IMR-90 (cell line): ENCODE data around the gene FITM2. TPM values are rescaled to one million over a fixed set of nuclear protein-coding genes. Genes with fewer than 3 reads are reported as not detected.

ENCODE experiments used
- ATAC-seq: fragments of 200-7000 bp; cut with Tn5 transposase; 2 replicates; pipeline ENCODE4 v1.9.1; 2020; ENCODE audit warnings: low read depth, mild to moderate bottlenecking, moderate library complexity
- BruUV-seq: library from RNA; stranded (reverse); fragments of 400-500 nt; replicated peaks from 2 replicates; lab custom pipeline; 2021; lab: Mats Ljungman, UMichigan
- CTCF ChIA-PET: fragments of 300-600 bp; formaldehyde crosslinking; extraction: SDS; loops from one replicate; lab custom pipeline; 2021; ENCODE audit warnings: antibody characterized with exemption; lab: Yijun Ruan, JAX
- POLR2A ChIA-PET: fragments of 300-600 bp; sonication (Branson Sonifier 250); formaldehyde crosslinking; loops from one replicate; lab custom pipeline; 2022; ENCODE audit warnings: antibody characterized with exemption; ENCODE audit not compliant: unreplicated experiment; lab: Charles Lee
- DNase-seq: peaks from one replicate; pipeline ENCODE4 v3.0.0; 2013
- H2AFZ ChIP-seq: replicated peaks from 2 replicates; pipeline ENCODE3; 2013; ENCODE audit warnings: low read length, mild to moderate bottlenecking; ENCODE audit not compliant: poor library complexity
- H2AK5ac ChIP-seq: 2 replicates; pipeline ENCODE4 v1.6.1; 2013; ENCODE audit warnings: low read depth, low read length, inconsistent platforms
- H2AK9ac ChIP-seq: replicated peaks from 2 replicates; pipeline ENCODE3; 2013; ENCODE audit warnings: mild to moderate bottlenecking, low read depth, low read length, moderate library complexity; ENCODE audit not compliant: poor library complexity
- H2BK120ac ChIP-seq: 2 replicates; pipeline ENCODE4 v1.6.1; 2013; ENCODE audit warnings: low read depth, low read length, inconsistent platforms
- H2BK15ac ChIP-seq: 3 replicates; pipeline ENCODE4 v1.6.1; 2013; ENCODE audit warnings: low read depth, low read length, inconsistent platforms
- H2BK20ac ChIP-seq: 2 replicates; pipeline ENCODE4 v1.6.1; 2013; ENCODE audit warnings: low read depth, mild to moderate bottlenecking, inconsistent platforms, low read length, moderate library complexity
- H2BK5ac ChIP-seq: 2 replicates; pipeline ENCODE4 v1.6.1; 2013; ENCODE audit warnings: mild to moderate bottlenecking, low read depth, low read length, inconsistent platforms; ENCODE audit not compliant: poor library complexity, severe bottlenecking
- H3K14ac ChIP-seq: replicated peaks from 2 replicates; pipeline ENCODE4 v1.6.1; 2013; ENCODE audit warnings: low read depth, low read length, inconsistent platforms
- H3K18ac ChIP-seq: 2 replicates; pipeline ENCODE4 v1.6.1; 2013; ENCODE audit warnings: low read depth, low read length, control low read depth
- H3K23ac ChIP-seq: 2 replicates; pipeline ENCODE4 v1.6.1; 2013; ENCODE audit warnings: low read depth, low read length, inconsistent platforms
- H3K27ac ChIP-seq: 2 replicates; pipeline ENCODE4 v1.5.1; 2013; ENCODE audit warnings: mild to moderate bottlenecking, control low read depth, low read length; ENCODE audit not compliant: insufficient read depth
- H3K27me3 ChIP-seq: 2 replicates; pipeline ENCODE4 v1.6.1; 2013; ENCODE audit warnings: low read length; ENCODE audit not compliant: control insufficient read depth, insufficient read depth
- H3K36me3 ChIP-seq: 2 replicates; pipeline ENCODE4 v1.6.1; 2013; ENCODE audit warnings: low read length, mixed read lengths; ENCODE audit not compliant: control insufficient read depth, insufficient read depth
- H3K4ac ChIP-seq: 2 replicates; pipeline ENCODE4 v1.6.1; 2013; ENCODE audit warnings: low read depth, low read length, inconsistent platforms
- H3K4me1 ChIP-seq: 2 replicates; pipeline ENCODE4 v1.6.1; 2013; ENCODE audit warnings: low read length, mixed read lengths; ENCODE audit not compliant: control insufficient read depth, insufficient read depth
- H3K4me2 ChIP-seq: 2 replicates; pipeline ENCODE4 v1.6.1; 2013; ENCODE audit warnings: low read depth, mild to moderate bottlenecking, control low read depth, low read length, moderate library complexity
- H3K4me3 ChIP-seq: 2 replicates; pipeline ENCODE4 v1.5.1; 2013; ENCODE audit warnings: low read depth, mild to moderate bottlenecking, control low read depth, low read length, moderate library complexity; ENCODE audit not compliant: insufficient read depth
- H3K56ac ChIP-seq: 2 replicates; pipeline ENCODE4 v1.6.1; 2013; ENCODE audit warnings: low read length, inconsistent platforms; ENCODE audit not compliant: insufficient read depth; ENCODE audit errors: extremely low read depth
- H3K79me1 ChIP-seq, 2 experiments: 2 replicates each; pipeline ENCODE4 v1.6.1; 2013; ENCODE audit warnings: low read length in 2 of 2, inconsistent platforms in 1 of 2, low read depth in 1 of 2
- H3K9ac ChIP-seq: 2 replicates; pipeline ENCODE4 v1.6.1; 2013; ENCODE audit warnings: low read depth, low read length, control low read depth
- H3K9me1 ChIP-seq: 2 replicates; pipeline ENCODE4 v1.6.1; 2013; ENCODE audit warnings: low read length, inconsistent platforms; ENCODE audit not compliant: insufficient read depth
- H3K9me3 ChIP-seq: 2 replicates; pipeline ENCODE4 v1.6.1; 2013; ENCODE audit warnings: low read length; ENCODE audit not compliant: control insufficient read depth, insufficient read depth
- H4K20me1 ChIP-seq: 2 replicates; pipeline ENCODE4 v1.6.1; 2013; ENCODE audit warnings: low read length, inconsistent platforms; ENCODE audit not compliant: insufficient read depth
- H4K5ac ChIP-seq: 2 replicates; pipeline ENCODE4 v1.6.1; 2013; ENCODE audit warnings: mild to moderate bottlenecking, low read depth, low read length, control low read depth
- H4K8ac ChIP-seq, 2 experiments: 2 replicates each; pipeline ENCODE4 v1.6.1; 2013; ENCODE audit warnings: low read depth in 2 of 2, low read length in 2 of 2, control low read depth in 1 of 2, inconsistent platforms in 1 of 2
- H4K91ac ChIP-seq: 2 replicates; pipeline ENCODE4 v1.6.1; 2013; ENCODE audit warnings: low read depth, low read length, inconsistent platforms; ENCODE audit not compliant: insufficient read depth
- BHLHE40 ChIP-seq: fragments of 150-350 bp; IDR thresholded peaks from 2 replicates; pipeline ENCODE4 v1.6.1; 2016; ENCODE audit warnings: mild to moderate bottlenecking, low read depth, low read length
- CEBPB ChIP-seq: IDR thresholded peaks from 2 replicates; pipeline ENCODE4 v1.6.1; 2012; ENCODE audit warnings: low read depth, low read length, improper control_type of control experiment
- CHD1 ChIP-seq: IDR thresholded peaks from 2 replicates; pipeline ENCODE4 v1.6.1; 2012; ENCODE audit warnings: low read depth, low read length, improper control_type of control experiment
- FOS ChIP-seq: fragments of 150-350 bp; IDR thresholded peaks from 2 replicates; pipeline ENCODE4 v1.6.1; 2016; ENCODE audit warnings: low read depth, low read length
- MAZ ChIP-seq: IDR thresholded peaks from 2 replicates; pipeline ENCODE4 v1.6.1; 2012; ENCODE audit warnings: low read depth, mild to moderate bottlenecking, low read length, improper control_type of control experiment, moderate library complexity, borderline replicate concordance
- MXI1 ChIP-seq: IDR thresholded peaks from 2 replicates; pipeline ENCODE4 v1.6.1; 2012; ENCODE audit warnings: low read depth, mild to moderate bottlenecking, low read length, moderate library complexity, borderline replicate concordance
- NFE2L2 ChIP-seq: fragments of 150-350 bp; IDR thresholded peaks from 2 replicates; pipeline ENCODE4 v1.6.1; 2016; ENCODE audit warnings: low read depth, mild to moderate bottlenecking, low read length
- POLR2A ChIP-seq: IDR thresholded peaks from 2 replicates; pipeline ENCODE4 v1.6.1; 2012; ENCODE audit warnings: mild to moderate bottlenecking, low read depth, low read length
- RAD21 ChIP-seq: IDR thresholded peaks from 2 replicates; pipeline ENCODE4 v1.6.1; 2012; ENCODE audit warnings: low read length, improper control_type of control experiment
- RCOR1 ChIP-seq: IDR thresholded peaks from 2 replicates; pipeline ENCODE4 v1.6.1; 2012; ENCODE audit warnings: mild to moderate bottlenecking, low read length, improper control_type of control experiment; ENCODE audit not compliant: insufficient replicate concordance
- RFX5 ChIP-seq: IDR thresholded peaks from 2 replicates; pipeline ENCODE4 v1.8.0; 2012; ENCODE audit warnings: low read depth, mild to moderate bottlenecking, low read length, moderate library complexity
- SMC3 ChIP-seq: fragments of 150-350 bp; IDR thresholded peaks from 2 replicates; pipeline ENCODE4 v1.6.1; 2016; ENCODE audit warnings: low read depth, mild to moderate bottlenecking, antibody characterized with exemption, low read length, moderate library complexity
- WGBS, 2 experiments: methylation state at CpG; one replicate each; pipeline versions ENCODE4 v1.1.5 to v1.1.7; 2013; ENCODE audit warnings: missing lambda C conversion rate in 2 of 2; ENCODE audit not compliant: insufficient read length in 1 of 2; ENCODE audit errors: extremely low coverage in 2 of 2; 5-methylcytosine and 5-hydroxymethylcytosine counted together
- dilution Hi-C: fragments of 300-500 bp; cut with HindIII; formaldehyde crosslinking; loops from one replicate; pipeline ENCODE4 v1.14.3; 2018; ENCODE audit warnings: low sequenced_read_pairs; ENCODE audit not compliant: unreplicated experiment
- in situ Hi-C: fragments of 300-500 bp; cut with MboI; formaldehyde crosslinking; loops from 3 replicates; pipeline ENCODE4 v1.14.3; 2019; ENCODE audit warnings: low sequenced_read_pairs, inconsistent platforms, mixed read lengths
- intact Hi-C: fragments of 100-400 bp; cut with micrococcal nuclease; formaldehyde crosslinking; loops from 2 replicates; pipeline ENCODE4 v1.10.0; 2022
- polyA plus RNA-seq, 3 experiments: library from polyadenylated mRNA; depleted of rRNA; stranded (reverse); fragments of >200 nt; gene quantifications; 2 replicates each; pipeline ENCODE4 v1.2.3, GENCODE V29; 2012; ENCODE audit warnings: low replicate concordance in 1 of 3
- total RNA-seq: library from RNA; depleted of rRNA; stranded (reverse); fragments of >200 nt; gene quantifications from 2 replicates; pipeline ENCODE4 v1.2.3, GENCODE V29; 2012
- TF ChIP-seq, protein P1 (sequence below): fragments of 150-350 bp; IDR thresholded peaks from 2 replicates; pipeline ENCODE4 v1.6.1; 2017; ENCODE audit warnings: mild to moderate bottlenecking, antibody characterized with exemption, low read length, low read depth

The FITM2 gene
- total and polyA plus RNA-seq, 2 of the 4 experiments (the other 2 are of a cell fraction) = 3.4 to 6.5 TPM

DNA sequence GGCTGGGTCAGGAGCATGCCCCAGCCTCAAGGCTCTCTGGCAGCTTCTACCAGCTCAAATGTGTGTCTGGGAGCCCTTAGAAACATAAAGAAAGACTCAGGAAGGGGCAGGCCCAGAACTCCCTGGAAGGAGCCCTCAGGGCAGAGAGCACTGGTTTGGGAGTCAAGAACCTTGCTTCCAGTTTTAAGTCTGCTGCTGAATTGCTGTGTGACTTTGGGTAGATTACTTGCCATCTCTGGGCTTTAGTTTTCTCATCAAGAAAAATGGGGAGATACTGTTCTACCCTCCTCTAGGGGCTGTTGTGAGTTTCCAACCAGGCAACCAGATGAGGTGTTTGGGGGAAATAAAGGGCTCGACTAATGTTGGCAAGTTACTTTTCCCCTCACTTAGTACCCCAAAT lies 55.1 kb downstream of the FITM2 start:
- no peak overlapping the region for H3K27ac ChIP-seq
- H3K9me3 ChIP-seq = no peaks in the 10 kb centered on the region
- in situ Hi-C loops = no loop called here
- DNase-seq (no peak), ATAC-seq (no peak)
- H3K79me1 ChIP-seq = no peaks in the 10 kb centered on the region
- dilution Hi-C loops = no loop called here
- H3K56ac ChIP-seq = no peak overlapping the region
- H3K23ac ChIP-seq = no peak overlapping the region
- H3K9ac ChIP-seq = no peak overlapping the region
- no peak overlapping the region for H4K8ac ChIP-seq
- no peak overlapping the region for H2AFZ ChIP-seq
- H2BK120ac ChIP-seq = no peak overlapping the region
- H2AK9ac ChIP-seq = no peak overlapping the region
- CTCF ChIA-PET = no interaction called here
- no peaks in the 10 kb centered on the region for H3K36me3 ChIP-seq
- H3K18ac ChIP-seq = no peak overlapping the region
- no peak for TF ChIP-seq SMC3
- no peak for TF ChIP-seq RCOR1
- TF ChIP-seq CHD1 = no peak
- TF ChIP-seq MXI1 = no peak
- no peak for TF ChIP-seq CEBPB
- TF ChIP-seq RFX5 = no peak
- TF ChIP-seq POLR2A = no peak
- no peak for TF ChIP-seq BHLHE40
- no peak for TF ChIP-seq FOS
- TF ChIP-seq, protein P1, sequence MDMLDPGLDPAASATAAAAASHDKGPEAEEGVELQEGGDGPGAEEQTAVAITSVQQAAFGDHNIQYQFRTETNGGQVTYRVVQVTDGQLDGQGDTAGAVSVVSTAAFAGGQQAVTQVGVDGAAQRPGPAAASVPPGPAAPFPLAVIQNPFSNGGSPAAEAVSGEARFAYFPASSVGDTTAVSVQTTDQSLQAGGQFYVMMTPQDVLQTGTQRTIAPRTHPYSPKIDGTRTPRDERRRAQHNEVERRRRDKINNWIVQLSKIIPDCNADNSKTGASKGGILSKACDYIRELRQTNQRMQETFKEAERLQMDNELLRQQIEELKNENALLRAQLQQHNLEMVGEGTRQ = no peak
- TF ChIP-seq MAZ = no peak
- TF ChIP-seq RAD21 = no peak
- TF ChIP-seq NFE2L2 = no peak
- no peak overlapping the region for H2AK5ac ChIP-seq
- POLR2A ChIA-PET = interaction anchor here (0.6 kb wide), 1 partner anchor 9 kb away, joined by 3 read pairs; the partner anchor contains the start of gene GDAP1L1
- H3K4ac ChIP-seq = no peak overlapping the region
- H3K27me3 ChIP-seq = peaks cover 5% of the 10 kb centered on the region; the same call in 1 of the 2 replicates
- no peaks in the 10 kb centered on the region for H4K20me1 ChIP-seq
- no peak overlapping the region for H3K4me3 ChIP-seq
- WGBS, 2 experiments = no CpG with 5 or more reads among the region's 1 CpG
- H2BK15ac ChIP-seq = no peak overlapping the region
- H2BK5ac ChIP-seq = no peak overlapping the region
- intact Hi-C loops = no loop called here
- no peak overlapping the region for H2BK20ac ChIP-seq
- no TSS peak for BruUV-seq
- no peak overlapping the region for H4K5ac ChIP-seq
- no peaks in the 10 kb centered on the region for H3K4me1 ChIP-seq
- no peaks in the 10 kb centered on the region for H3K9me1 ChIP-seq
- no peak overlapping the region for H3K14ac ChIP-seq
- no peak overlapping the region for H3K4me2 ChIP-seq
- H4K91ac ChIP-seq = no peak overlapping the region
